CD4-positive, alpha-beta T cell treated with Interleukin-2 at 100 ng/mL for 4 hours (primary cell): Measurements from ENCODE around the gene L1CAM.

Experiments used
- DNase-seq: peaks from one replicate; pipeline ENCODE4 v3.0.0-alpha.2; 2020; ENCODE audit warnings: low spot score

L1CAM gene

GRCh38 chrX:153864561-153865320 lies 21.2 kb downstream of the L1CAM start:
- no peak for DNase-seq

DNA sequence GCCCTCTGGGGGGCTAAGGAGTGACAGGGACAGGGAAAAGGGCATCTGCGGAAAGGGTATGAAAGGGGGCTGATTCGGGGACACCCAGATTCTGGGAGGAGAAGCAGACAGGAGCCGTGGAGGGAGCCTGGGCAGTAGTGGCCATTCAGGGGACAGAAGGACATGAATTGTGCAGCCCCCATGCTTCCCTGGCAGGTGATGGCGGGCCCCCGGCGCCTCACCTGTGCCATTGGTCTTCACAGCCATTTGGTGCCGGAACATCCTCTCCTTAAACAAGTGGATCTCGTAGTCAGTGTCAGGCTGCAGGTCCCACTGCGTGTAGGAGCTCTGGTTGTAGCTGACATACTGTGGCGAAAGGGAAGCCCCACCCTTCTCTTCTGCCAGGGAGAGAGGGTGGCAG lies 21.9 kb downstream of the L1CAM start:
- DNase-seq = no peak

GRCh38 chrX:153863251-153863991 lies 22.6 kb downstream of the L1CAM start:
- DNase-seq = no peak

DNA sequence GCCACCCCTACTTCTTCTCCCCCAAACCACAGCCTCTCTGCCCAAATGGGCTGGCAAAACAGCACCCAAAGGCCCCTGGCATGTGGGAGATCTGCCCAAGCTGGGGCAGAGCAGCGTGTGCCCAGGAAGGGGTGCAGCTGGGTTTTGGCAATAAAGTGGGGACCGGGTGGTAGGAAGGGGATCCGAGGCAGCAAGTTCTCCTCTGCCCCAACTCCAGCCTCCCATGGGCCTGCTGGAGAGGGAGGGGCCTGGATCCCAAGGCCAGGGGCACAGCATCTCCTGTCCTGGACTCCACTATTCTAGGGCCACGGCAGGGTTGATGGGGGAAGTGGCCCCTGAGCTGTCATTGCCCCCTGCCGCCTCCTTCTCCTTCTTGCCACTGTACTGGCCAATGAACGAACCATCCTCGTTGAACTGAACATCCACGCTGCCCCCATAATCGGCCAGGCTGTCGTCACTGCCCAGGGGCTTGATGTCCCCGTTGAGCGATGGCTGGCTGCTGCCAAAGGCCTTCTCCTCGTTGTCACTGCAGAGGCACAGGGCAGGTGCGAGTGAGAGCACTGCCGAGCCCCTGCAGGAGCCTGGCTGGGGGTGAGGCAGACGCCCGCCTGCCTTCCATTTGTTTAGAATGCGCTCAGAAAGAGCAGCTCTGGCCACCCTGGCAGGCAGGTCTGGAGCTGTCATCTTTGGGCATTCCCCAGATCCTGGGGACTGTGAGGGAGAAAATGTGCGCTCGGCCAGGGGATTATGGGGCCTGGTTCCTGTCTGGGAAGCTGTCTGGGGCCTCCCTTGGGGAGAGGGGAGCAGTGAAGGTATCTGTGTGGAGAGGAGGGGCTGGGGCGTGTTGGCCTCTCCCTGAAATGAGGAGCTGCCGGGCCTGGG lies 23.4 kb downstream of the L1CAM start:
- DNase-seq = no peak

- DNase-seq = no peak
Observed at GRCh38 chrX:153861733-153862310, 24.2 kb downstream of the L1CAM start.

DNA sequence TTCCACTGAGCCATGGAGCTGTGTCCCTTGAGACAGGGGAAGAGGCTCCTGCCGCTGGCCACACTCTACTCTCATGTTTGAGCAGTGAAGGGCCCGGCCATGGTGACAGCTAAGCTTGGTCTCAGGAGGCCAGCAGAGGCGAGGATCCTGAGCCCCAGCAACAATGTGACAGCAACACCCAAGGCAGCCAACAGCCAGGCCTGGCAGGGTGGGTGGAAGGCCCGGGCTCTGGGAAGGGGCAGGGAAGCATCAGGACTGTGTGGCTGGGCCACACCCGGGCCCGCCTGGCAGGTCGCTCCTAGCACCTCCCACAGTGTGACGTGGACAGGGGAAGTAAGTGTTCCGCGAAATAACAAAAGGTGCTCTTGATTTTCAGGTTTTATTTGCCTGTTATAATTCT lies 24.8 kb downstream of the L1CAM start:
- no peak for DNase-seq

DNA sequence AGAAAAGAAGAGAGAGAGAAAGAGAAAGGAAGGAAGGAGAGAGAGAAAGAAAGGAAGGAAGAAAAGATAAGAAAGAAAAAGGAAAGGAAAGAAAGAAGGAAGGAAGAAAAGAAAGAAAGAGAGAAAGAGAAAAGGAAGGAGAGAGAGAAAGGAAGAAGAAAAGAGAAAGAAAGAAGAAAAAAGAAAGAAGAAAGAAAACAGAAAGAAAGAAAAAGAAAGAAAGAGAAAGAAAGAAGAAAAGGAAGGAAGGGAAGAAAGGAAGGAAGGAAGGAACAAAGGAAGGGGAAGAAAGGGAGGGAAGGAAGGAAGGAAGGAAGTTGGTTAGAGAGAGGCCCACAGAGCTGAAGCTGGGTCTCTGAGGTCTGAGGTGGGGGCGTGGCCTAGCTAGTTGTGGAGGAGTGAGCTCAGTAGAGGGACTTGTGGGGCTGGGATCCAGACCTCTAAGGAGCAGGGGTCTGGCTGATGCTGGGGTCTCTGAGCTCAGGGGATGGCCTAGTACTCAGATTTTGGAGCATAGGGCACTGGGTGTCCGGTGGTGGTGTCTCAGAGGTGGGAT lies 28.5 kb downstream of the L1CAM start:
- no peak for DNase-seq

DNA sequence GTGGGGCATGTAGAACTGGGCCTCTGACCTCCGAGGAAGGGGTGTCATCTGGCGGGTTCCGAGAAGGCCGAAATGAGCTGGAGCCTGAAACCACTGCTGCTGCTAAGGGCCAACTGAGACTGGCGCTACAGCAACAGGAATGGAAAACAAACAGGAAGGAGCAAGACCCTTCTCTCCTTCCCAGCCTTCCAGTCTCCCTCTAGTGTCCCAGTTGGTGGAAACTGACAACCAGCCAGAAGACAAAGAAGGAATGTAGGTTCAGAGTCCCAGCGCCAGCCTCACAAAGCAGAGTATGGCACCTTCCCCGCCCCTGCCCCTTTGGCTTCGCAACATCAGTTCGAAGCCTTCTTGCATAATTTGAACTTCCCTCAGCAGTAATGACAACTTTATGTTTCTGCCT lies 31.3 kb downstream of the L1CAM start:
- no peak for DNase-seq

- no peak for DNase-seq
Observed at GRCh38 chrX:153853902-153854267, 32.1 kb downstream of the L1CAM start.

GRCh38 chrX:153853180-153853901 lies 32.6 kb downstream of the L1CAM start:
- DNase-seq = no peak

- no peak for DNase-seq
Observed at GRCh38 chrX:153851981-153852380, 34.0 kb downstream of the L1CAM start.

- DNase-seq = no peak
Observed at GRCh38 chrX:153848325-153848724, 37.6 kb downstream of the L1CAM start.

GRCh38 chrX:153845842-153846241 lies 40.1 kb downstream of the L1CAM start:
- DNase-seq = no peak

DNA sequence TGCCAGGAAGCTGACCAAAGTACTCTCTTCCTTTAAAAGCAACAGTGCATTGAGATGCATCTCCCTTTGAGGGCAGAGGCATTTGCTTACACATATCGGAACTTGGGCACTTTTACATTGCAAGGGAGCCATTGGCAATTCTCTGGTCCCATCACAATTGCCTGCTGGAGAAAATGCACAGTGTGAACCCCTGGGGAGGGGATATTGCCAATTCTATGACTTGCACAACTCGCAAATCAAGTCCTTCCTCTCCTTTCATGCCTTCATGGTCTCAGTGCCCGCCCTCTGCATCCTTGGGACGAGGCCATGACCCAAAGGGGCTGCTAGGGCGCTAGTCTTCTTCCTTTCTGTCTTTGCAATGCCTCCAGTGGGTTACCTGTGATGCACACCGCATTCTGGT lies 40.8 kb downstream of the L1CAM start:
- no peak for DNase-seq

DNA sequence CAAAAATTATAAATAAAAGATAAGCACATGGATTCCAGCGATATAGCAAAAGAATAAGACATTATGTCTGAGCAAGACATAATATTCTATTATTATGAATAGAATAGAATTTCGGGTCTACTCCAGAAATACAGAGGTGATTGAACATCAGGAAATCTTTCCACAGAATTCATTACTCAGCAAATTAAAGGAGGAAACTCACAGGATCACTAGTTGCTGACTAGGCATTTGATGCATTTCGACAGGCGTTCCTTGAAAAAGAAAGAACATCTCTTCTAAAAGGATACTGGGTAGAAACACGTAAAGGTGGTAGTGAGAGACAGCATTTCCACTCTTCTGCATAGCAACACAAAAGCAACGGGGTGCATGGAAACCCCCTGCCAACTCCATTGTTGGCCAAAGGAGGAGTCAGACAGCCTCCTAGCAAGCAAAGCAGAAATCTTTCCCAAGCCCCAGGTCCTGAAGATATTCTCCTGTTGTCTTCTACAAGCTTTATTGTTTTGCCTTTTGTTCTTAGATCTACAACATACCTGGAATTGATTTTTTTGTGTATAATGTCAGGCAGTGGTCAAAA lies 41.4 kb downstream of the L1CAM start:
- DNase-seq = no peak

- no peak for DNase-seq
Observed at GRCh38 chrX:153836921-153837320, 49.1 kb downstream of the L1CAM start.

DNA sequence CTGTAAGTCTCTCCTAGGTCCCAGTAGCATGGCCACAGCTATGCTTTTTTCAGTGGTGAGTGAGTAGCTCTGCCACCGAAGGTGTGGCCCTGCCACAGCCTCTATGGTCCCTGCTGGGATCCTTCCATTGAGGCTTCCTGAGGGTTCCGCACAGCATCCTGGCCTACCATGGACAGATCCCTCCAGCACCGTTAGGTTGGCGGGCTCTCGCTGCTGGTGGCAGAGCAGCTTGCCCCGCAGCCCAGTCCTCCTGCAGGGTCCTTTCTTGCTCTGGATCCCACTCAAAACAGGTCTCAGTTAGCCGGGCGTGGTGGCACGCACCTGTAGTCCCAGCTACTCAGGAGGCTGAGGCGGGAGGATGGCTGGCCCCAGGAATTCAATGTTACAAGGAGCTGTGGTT lies 53.2 kb downstream of the L1CAM start:
- DNase-seq = no peak

DNA sequence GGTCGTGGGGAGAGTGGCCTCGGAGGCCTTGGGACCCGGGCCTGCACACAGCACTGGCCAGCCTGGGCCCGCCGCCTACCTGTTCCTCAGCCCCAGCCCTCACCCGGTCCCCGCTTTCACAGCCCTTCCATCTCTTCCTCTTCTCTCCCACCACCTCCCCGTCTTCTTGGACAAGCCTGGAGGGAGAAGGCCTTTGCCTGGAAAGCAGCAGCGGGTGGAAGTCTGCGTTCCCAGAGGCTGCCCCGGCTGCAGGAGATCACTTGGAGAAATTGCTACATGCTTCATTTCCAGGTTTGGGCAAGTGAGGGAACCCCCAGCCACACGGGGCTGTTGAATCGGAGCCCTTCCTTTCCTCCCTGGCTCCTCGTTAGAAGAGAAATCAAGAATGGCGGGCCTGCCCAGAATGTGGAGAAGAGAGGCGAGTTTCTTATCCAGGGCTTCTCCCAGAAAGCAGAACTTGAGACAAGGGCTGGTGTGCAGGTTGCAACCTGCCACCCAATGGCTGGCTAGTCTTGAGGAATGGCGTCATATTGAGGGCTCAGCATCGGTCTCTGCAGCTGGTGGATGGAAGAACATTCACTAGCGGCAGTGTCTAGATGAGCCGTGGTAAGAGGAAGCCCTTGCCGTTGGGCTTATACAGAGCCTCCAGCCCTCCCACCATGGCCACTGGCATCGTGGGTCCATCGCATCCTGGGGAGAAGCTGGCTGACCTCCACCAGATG lies 54.4 kb downstream of the L1CAM start:
- DNase-seq = no peak

GRCh38 chrX:153830640-153831428 lies 55.1 kb downstream of the L1CAM start:
- no peak for DNase-seq
